Stimulated activated CD8-positive, alpha-beta memory T cell treated with anti-CD3 and anti-CD28 coated beads, Interleukin-15, amount 100 ng/mL, for 1 hour (primary cell): ENCODE data around the gene RNF145.

Experiments used
- DNase-seq: peaks from one replicate; pipeline ENCODE4 v3.0.0-alpha.2; 2020; ENCODE audit warnings: low read depth

Gene RNF145

GRCh38 chr5:159112436-159112835 lies 96.9 kb downstream of the RNF145 start:
- no peak for DNase-seq
